GM18511 (cell line): ENCODE results near the gene ANKRD29.
A peak's percentile ranks its signal among the peaks of the same experiment; 100 is the strongest.
"Not testable (repeated sequence)": the region's sequence is repeated elsewhere in the genome, so short reads cannot be mapped to it uniquely, and the experiment has no call there.

Experiments
- ATAC-seq: cut with Tn5 transposase; IDR thresholded peaks from one replicate; pipeline ENCODE4 v1.9.1; 2021; ENCODE audit warnings: mild to moderate bottlenecking, moderate library complexity; ENCODE audit not compliant: unreplicated experiment

The ANKRD29 gene

DNA sequence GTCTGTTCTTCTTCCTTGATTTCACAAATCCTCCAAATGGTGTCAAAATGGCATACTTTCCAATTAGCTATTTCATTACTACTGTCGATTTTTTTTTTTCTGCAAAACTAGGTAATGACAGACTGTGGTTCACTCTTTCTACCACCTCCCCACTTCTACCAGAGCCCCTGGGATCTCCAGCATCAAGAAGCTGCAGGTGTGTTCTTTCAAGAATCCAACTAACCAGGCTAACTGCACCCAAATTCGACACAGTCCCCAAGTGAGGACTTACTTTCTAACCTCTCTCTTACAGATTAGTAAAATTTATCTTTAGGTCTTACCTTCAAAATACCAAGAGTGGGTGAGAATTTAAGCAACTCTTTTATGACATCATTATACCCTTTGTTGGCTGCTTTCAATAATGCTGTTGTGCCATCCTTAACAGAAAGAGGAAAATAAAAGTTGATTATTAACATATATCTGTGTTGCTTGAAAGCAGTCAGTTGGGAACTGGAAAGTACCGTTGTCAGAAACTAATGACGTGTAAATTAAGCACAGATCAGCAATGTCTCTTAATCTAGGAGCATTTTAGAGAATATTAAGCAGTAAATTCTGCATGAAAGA is 45.2 kb downstream of the ANKRD29 start:
- peak; percentile 66 for ATAC-seq

DNA sequence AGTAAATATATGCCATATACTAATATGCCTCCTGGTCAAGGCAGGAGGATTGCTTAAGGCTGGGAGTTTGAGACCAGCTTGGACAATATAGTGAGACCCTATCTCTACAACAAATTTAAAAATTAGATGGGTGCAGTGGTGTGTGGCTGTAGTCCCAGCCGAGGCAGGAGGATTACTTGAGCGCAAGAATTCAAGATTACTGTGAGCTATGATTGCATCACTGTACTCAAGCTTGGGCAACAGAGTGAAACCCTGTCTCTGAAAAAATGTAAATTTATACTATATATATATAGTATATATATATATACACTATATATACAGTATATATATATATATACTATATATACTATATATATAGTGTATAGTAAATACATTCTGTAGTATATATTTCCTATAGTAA is 46.5 kb downstream of the ANKRD29 start:
- no peak for ATAC-seq

DNA sequence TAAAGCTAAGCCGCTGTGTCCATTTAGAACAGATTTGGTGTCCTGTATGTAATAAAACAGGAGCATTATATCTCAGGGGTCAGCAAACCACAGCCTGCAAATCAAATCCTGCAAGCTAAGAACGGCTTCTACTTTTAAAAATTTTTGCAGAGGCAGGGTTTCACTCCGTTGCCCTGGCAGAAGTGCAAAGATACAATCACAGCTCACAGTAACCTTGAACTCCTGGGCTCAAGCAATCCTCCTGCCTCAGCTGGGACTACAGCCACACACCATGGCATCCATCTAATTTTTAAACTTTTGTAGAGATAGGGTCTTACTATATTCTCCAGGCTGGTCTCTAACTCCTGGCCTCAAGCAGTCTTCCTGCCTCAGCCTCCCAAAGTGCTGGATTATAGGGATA is 47.8 kb downstream of the ANKRD29 start:
- ATAC-seq, result no peak

DNA sequence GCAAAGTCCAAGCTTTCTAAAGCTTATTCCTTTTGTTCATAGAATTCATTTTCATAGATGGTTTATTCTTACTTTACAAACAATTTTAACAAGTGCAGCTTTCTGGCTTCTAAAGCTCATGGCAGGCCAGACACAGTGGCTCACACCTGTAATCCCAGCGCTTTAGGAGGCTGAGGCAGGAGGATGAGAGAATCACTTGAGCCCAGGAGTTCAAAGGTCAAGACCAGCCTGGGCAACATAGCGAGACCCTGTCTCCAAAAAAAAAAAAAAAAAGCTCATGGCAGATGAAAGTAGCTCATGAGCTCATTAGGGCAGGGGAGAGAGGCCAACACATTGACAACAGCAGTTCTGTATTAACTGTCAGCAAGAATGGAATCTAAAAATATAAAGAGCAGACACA is 48.3 kb downstream of the ANKRD29 start:
- ATAC-seq, result no peak

DNA sequence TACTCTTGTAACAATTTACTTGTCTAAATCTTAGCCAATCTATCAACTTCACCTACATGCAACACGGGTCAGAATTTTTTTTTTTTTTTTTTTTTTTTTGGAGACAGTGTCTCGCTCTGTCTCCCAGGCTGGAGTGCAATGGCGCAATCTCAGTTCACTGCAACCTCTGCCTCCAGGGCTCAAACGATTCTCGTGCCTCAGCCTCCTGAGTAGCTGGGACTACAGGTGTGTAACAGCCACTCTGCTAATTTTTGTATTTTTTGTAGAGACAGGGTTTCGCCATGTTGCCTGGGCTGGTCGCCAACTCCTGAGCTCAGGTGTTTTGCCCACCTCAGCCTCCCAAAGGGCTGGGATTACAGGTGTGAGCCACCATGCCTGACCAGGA is 49.6 kb downstream of the ANKRD29 start:
- not testable (repeated sequence) for ATAC-seq

DNA sequence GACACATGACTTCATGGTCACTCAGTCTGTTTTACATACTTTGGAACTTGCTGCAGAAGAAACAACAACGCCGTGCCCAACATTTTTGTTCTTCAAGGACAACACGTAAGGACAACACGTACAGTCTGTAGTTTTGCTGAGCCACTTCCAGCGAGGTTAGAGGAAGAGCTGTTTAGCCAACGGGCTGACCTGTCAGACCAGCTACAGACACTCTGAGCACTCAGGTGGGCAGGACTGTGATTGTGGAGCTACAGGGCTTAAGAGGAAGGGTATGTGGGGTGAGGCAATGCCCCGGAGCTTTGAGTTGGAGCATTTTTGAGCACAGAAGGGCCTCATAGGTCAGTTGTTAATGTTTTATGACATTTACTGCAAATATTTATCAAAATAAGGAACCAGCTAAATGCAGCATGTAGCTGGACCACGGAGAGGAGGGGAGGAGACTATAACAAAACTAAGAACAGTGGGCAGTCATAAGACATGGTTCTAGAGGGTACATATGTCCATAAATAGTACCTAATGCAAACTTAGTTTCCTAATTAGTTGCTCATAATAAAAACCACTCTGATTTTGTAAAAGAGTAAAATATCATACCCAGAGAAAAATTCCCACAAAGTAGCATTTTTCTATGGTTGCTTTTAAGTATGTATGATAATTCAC is 50.1 kb downstream of the ANKRD29 start:
- peak; percentile 52 for ATAC-seq

DNA sequence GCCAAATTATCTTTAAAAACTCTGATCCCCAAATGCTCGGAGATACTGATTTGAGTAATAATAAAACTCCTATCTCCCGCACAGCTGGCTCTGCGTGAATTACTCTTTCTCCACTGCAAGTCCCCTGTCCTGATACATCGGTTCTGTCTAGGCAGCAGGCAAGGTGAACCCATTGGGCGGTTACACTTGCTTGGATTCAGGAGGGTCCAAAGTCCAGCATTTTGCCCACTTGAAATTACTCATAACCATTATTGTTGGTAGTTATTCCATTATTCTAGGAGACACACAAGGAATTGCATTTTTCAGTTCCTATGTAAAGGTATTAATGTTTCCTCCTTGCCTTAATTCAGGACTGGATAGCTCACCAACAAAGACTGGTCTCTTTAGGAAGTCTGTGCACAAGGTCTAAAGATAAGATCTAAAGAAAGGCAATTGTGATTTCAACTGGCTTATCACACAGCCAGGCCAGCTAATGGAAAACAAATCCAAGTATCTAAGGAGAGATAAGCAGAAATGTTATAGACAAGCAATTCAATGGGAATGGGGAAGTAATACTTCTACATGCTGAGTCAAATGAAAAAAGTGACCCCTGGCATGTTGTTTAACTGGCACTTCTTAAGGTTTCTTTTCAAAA is 53.2 kb downstream of the ANKRD29 start:
- no peak for ATAC-seq

DNA sequence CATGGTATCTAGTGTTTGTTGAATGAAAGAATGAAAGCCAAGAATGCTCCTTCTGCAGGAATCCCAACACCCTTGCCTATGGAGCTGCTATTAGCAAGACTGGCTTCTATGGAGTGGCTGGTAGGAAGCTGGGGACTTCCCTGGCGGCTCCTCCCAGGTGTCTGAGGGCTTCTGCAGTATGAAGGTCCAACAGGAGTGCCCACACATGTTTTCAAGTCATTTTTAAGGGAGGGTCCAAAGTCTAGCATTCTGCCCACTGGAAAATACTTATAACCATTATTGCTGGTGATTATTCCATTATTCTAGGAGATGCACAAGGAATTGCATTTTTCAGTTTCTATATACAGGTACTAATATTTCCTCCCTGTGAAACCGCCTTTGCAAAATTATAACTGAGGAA is 54.5 kb downstream of the ANKRD29 start:
- no peak for ATAC-seq

DNA sequence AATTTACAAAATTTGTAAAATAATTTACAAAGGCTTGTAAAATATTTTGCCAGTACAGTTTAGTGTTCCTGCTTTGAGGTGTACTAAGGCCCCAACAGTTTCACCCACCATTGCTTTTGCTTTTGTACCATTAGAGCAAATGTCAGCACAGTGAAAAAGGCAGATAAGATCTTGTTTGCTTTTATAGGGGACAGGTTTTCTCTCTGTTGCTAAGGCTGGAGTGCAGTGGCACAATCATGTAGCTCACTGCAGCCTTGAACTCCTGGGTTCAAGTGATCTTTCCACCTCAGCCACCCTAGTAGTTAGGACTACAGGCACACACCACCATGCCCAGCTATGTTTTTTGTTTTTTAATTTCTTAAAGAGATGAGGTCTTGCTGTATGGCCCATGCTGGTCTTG is 56.8 kb downstream of the ANKRD29 start:
- no peak for ATAC-seq

DNA sequence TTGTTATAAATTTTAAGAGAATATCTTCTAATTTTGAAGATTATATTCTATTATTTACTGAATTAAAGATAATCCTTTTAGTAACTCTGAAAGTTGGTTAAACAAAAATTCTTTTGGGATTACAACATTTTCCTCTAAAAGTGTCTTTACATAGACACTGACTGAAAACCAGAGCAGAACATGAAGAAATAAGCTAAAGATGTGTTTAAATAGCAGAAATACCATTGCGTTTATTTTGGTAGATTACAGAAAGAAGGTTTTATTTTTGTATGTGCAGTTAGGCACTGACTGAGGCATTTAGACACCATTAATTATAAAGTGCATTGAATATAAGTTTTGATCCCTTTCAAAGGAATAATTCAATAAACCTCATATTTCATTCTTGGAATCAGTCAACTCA is 62.9 kb downstream of the ANKRD29 start:
- no peak for ATAC-seq

DNA sequence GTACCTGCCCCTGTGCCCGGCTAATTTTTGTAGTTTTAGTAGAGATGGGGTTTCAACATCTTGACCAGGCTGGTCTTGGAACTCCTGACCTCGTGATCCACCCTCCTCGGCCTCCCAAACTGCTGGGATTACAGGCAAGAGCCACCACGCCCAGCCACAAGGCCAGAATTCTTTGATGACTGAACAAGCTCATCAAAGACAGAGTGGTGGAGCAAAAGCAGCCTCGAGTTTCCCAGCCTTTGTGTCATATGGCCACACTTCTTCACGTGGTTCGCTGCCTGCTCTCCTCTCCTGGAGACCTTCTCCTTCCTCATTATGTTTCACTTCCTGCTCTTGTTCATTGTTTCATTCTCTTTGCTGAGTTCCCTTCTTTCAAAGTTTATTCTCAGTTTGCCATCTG is 66.5 kb downstream of the ANKRD29 start:
- ATAC-seq, result no peak

DNA sequence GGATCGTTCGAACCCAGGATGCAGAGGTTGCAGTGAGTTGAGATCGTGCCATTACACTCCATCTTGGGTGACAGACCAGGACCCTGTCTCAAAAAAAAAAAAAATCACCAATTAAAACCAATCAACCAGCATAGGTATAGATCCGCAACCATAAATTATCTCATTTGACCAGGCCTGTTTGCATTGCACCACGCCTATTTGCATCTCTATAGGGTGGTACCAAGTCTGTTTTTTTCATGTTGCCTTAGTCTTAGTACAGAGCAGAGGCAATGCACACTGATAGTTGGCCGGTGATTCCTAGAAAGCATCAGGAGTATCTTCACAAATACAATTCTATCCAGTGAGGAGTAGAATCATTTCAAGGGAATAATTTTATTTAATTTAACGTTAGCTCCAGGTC is 67.1 kb downstream of the ANKRD29 start:
- ATAC-seq, result no peak

DNA sequence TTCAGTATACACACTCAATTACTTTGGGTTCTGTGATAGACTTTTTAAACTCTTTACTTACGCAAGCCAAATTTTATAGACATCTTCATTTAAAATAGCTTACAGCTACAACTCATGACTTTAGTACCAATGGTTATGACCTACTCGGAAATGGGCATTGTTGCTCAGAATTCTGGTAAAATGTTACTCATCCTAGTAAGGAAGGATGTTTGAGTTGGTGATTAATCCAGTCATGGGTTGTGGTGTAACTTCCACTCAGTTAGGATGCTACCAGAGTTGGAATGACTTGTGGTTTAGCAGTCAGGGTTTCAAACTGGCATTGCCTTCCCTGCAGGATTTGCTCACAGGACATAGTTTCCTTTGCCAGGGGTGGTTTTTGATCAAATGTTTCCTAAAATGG is 69.0 kb downstream of the ANKRD29 start:
- ATAC-seq, result no peak

DNA sequence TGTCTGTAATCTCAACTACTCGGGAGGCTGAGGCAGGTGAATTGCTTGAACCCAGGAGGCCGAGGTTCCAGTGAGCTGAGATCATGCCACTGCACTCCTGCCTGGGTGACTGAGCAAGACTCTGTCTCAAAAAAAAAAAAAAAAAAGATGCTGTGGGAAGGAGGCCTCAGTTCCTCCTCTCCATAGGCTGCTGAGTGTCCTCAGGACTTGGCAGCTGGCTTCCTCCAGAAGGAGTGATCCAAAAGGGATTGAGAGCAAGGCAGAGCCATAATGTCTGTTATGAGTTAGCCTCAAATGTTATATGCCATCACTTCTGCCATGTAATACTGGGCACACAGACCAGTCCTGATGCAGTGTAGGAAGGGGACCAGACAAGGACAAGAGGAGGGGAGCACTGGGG is 69.8 kb downstream of the ANKRD29 start:
- ATAC-seq, result no peak

DNA sequence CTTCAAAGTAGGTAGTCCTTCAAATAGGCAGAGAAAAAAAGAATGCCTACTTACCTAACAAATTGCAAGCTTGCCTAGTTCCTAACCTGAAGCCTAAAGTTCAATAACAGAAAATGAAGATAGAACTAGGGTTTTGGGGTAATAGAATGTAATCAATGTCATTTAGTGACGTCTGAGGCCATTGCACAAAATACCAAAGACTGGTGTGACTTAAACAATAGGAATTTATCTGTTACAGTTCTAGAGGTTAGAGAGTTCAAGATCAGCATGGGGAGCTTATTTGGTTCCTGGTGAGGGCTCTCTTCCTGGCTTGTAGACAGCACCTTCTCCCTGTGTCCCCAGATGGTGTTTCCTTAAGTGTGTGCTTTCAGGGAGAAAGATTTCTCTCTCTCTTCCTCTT is 71.7 kb downstream of the ANKRD29 start:
- ATAC-seq, result no peak

DNA sequence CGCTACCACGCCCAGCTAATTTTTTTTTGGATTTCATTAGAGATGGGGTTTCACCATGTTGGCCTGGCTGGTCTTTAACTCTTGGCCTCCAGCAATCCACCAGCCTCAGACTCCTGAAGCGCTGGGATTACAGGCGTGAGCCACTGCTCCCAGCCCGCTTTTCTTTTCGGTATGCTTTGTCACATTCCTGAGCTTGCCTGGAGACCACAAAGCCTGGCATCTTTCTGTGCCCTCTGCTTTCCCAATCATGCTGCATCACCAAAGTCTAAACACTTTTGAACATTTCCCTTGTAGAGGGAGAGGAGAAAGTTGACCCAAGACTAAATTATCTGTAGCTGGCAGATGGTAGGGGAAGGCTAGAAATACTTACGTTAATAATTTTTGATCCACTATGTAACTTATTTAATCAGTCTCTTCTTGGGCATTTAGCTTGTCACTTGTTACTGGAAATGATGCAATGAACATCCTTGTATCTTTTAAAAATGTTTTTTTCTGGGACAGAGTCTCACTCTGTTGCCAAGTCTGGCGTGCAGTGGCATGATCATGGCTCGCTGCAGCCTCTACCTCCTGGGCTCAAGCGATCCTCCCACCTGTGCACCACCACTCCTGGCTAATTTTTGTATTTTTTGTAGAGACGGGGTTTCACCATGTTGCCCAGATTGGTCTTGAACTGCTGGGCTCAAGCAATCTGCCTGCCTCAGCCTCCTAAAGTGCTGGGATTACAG is 73.7 kb downstream of the ANKRD29 start:
- no peak for ATAC-seq

DNA sequence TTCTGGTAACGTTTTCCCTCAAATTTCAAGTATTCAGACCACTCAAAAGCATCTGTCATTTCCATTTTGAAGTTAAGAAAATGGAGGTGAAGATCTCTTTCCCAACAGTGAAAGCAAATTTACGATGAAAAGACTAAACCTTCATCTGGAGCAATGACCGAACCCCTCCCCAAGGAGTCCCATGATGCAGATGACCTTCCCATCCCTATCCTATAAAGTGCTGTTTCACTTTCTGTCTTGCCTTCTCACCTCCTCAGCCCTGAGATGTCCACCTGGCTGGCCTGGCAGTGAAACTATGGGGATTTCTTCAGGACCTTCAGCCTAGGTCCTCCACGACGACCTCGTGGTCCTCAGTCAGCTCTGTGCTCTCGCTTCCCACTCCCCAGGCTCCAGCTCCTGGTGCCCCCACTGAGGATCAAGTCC is 75.5 kb downstream of the ANKRD29 start:
- no peak for ATAC-seq

DNA sequence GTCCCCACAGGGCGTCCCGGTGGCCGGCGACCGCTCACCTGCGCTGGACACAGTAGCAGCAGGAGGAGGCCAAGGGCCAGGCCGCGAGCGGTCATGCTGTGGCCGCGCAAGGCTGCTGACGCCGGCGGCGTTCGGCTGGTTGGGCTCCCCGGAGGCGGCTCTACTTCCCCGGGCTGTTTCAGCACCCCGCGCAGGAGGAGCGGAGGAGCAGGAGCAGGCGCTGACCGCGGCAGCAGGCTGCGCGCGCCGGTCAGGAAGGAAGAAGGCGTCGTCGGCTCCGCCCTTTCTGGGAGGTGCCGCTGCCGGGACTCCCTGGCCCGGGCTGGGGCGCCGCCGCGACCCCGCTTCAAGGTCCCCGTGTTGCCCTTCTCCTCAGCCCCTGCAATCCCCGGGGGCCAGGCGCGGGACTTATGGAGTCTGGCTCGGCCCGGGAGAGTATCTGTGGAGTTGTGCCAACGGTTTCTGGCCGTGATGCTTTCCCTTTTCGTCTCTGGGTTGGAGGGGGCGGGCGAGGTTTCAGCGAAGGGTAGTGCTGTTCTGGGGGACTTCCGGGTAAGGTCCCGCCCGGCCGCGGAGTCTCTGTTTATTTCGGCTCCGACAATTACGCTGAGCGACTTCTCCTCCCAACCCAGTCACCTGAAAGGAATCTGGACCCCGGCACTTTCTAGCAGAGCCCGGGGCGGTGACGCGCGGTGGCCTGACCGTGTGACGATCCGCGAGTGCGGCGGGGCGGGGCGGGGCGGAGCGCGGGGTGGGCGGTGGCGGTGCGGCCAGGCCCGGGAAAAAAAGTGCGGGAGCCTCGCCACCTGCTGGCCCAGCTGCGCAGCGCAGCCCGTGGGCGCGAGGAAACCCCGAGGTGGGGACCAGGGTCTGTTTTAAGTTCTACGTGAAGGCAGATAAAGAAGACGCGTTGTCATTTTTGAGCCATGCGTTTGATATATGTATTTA is 76.2 kb downstream of the ANKRD29 start, which contains the start of gene NPC1:
Gene NPC1 (minus strand): TSS at position 258 of the 948 bp plus-strand sequence. CDS start 163 bp downstream, at position 95.
- ATAC-seq, result peak; percentile 94

DNA sequence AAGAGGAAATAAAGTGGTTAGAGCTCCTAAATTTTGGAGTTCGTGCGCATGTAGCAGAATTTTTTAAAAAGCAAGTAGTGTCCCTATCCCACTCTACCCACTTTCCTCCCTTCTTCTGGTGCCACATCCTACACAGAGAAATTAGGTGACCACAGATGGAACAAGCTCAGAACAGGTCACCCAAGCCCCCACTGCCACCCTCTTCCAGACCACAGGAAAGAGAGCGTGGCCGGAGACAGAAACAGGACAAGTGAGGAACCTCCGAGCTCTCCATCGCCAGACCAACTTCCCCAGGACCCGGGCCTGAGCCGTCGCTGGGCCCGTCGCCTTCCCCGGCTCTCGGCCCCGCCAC is 76.8 kb downstream of the ANKRD29 start:
- ATAC-seq, result peak; percentile 23

DNA sequence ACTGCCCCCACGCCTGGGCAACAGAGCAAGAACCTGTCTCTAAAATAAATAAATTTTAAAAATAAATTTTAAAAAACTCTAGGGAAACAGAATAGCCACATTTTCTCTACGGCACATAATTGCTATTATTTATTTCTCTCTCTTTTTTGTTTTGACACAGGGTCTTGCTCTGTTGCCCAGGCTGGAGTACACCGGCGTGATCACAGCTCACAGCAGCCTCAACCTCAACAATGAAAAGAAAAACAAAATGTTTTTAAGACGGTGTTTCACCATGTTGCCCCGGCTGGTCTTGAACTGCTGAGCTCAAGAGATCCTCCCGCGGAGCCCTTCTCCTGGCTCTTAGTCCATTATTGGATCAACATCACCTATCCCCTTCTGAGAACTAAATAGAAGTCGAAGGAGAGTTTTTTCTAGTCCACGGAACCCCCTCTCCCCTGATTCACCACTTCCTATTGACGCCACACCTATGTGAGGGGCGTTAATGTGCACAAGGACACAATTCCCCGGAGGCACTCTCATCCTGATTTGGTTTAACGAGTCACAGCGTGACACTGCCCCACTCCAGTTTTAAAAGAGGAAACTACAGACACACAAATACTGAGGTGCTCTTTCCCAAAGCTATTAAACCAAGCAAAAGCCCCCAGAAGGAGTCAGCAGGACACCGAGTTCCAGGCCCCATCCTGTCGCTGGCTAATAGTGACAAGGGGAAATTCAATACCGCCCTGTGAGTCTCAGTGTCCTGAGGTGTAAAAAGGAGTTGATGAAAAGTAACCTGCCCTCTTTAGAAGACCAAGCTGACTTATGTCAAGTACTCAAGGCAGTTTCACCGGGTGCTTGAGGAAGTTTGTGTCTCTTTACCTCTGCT is 77.5 kb downstream of the ANKRD29 start:
- no peak for ATAC-seq
